HG03095 (cell line): ENCODE results near the gene TMEM87B.

Source experiments
- ATAC-seq: cut with Tn5 transposase; IDR thresholded peaks from one replicate; pipeline ENCODE4 v1.9.1; 2021; ENCODE audit warnings: moderate library complexity; ENCODE audit not compliant: unreplicated experiment

Gene TMEM87B

DNA sequence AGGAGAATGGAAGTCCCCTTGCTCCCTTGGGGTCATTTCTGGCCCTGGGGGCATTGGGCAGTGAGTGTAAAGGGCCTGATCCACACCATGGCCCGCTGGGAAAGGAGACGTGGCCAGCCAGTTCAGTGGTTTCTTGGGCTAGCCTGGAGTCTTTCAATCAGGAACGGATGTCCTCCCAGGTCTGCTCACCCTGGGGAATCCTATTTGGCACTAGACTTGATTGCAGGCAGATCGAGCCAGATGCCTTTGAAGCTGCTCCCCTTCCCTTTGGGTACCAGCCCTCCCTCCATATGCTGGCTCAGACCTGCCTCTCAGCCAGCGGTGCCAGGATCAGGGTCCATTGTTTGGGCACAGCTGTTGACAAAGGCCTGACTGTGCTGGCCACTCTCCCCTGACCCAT is 94.1 kb downstream of the TMEM87B start:
- no peak for ATAC-seq

DNA sequence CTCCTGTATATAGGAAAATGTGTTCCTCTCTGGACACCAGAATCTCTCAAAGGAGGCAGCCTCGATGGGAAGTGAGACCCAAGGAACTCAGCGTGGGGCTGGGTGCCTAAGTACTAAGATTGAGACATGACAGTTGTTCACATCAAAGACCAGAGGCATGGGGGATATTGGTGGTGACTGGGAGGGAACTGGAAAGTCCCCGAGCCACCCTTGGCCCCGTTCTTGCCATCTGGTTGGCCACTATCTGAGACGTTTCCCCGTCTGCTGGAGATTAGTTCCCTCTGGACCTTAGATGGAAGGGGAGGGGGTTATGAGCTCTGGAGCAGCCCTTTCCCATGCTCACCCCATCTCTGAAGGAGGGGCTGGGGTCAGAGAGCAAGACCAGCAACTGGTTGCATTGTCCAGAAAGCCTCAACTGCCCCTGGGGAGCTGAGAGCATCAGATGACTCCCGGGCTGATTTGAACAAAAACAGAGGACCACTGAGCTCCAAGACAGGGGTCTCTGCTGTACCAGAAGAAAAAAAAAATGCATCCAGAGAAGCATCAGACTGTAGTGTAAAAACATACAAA is 94.9 kb downstream of the TMEM87B start:
- no peak for ATAC-seq

DNA sequence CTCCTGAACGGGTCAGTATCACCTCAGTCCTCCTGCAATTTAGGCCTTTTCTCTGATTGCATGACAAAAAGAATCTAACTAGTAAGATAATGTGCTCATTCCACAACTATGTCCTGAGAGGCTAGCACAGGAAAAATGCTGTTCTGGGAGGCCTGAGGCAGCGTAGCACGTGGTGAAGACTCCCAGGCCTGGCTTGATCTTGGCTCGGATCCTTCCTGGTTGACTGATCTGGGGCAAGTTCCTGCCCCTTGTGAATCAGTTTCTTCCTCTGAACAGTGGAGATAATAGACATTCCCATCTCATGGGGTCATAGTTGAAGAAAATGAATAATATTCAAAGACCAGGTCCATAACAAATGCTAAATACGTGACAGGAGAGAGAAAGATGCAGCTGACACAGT is 95.4 kb downstream of the TMEM87B start:
- ATAC-seq, result no peak

DNA sequence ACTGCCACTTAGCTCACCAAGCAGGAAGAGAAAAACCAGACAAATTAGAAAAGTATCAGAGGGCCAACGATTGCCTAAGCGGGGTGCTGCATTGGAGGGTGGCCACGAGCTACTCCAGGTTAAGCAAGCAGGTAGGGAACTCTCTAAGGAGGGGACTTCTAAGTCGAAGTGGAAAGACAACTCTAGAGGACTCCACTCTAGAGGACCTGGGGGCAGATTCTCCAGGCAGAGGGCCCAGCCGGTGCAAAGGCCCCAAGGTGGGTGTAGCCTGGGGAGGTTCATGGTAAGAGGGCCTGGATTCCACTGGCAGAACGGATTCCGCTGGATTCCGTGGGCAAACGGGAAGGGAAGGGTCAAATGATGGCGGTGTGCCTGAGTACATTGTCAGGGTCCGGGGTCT is 95.8 kb downstream of the TMEM87B start:
- no peak for ATAC-seq

GRCh38 chr2:112151271-112151670 is 96.2 kb downstream of the TMEM87B start:
- no peak for ATAC-seq

- ATAC-seq, result no peak
These were observed 96.8 kb downstream of the TMEM87B start for GRCh38 chr2:112151701-112152440.

GRCh38 chr2:112152476-112153178 is 97.6 kb downstream of the TMEM87B start:
- no peak for ATAC-seq

- no peak for ATAC-seq
These were observed 98.1 kb downstream of the TMEM87B start for GRCh38 chr2:112153179-112153490.

DNA sequence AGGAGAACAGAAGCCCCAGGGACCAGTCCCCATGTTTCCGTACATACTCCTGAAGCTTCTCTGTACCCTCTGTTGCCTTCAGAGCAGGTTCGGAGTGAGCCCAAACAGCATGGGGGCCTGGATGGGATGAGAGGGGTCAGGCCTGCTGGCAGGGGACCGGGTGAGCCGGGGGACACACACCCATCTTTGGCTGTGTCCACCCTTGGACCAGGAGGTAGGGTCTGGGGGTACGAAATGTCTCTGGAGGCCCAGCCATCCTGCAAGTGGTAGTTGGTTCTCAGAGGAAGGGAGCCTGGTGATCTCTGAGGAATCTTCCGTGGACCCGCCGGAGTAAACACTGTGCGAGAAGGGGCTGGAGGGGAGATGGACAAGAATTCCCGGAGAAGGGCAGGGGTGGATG is 98.4 kb downstream of the TMEM87B start:
- ATAC-seq, result no peak

GRCh38 chr2:112154246-112155117 is 99.4 kb downstream of the TMEM87B start:
- no peak for ATAC-seq

DNA sequence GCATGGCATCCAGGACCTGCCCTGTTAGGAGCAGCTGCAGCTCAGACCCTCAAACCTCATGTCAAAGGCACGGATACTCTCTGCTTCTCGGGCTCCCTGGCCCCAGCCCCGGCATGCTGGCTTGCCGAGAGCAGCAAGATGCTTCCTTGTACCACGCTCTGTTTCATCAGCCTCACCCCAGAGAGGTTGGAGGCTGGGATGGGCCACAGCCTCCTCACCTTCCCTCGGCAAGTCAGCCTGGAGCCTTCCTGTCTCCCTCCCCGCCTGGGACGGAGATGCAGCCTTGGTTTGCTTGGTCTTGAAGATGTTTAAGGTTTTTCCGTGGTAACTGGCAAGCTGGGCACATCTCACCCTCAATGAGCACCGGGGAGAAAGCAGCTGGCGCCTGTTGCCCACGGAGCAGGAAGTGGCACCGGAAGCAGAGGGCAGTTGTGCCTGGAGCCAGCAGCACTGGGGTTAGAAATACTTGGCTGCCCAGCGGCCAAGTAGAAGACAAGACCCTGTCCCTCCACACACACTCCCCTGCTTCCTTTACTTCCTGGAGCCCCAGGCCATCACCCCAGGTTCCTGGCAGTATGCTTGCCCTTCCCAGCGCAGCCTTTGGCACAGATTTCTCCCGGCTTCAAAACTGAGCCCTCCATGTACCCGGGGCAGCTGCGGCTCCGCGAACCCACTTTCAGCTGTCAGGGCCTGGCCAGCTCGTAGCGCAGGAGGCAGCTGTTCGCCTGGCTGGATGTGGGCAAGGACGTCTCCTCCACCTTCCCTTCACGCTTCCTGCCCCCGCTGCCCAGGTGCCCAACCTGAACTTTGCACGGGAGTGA is 100.5 kb downstream of the TMEM87B start:
- no peak for ATAC-seq

- no peak for ATAC-seq
These were observed 101.3 kb downstream of the TMEM87B start for GRCh38 chr2:112156152-112156986.

GRCh38 chr2:112157472-112157871 is 102.4 kb downstream of the TMEM87B start:
- ATAC-seq, result no peak

GRCh38 chr2:112159454-112159921 is 104.4 kb downstream of the TMEM87B start:
- ATAC-seq, result no peak

GRCh38 chr2:112160283-112161250 is 105.5 kb downstream of the TMEM87B start:
- ATAC-seq, result no peak

- ATAC-seq, result no peak
These were observed 106.5 kb downstream of the TMEM87B start for GRCh38 chr2:112161431-112162145.

- no peak for ATAC-seq
These were observed 107.3 kb downstream of the TMEM87B start for GRCh38 chr2:112162341-112162740.

- no peak for ATAC-seq
These were observed 107.9 kb downstream of the TMEM87B start for GRCh38 chr2:112162956-112163355.
